ENCODE measurements around the gene RAB31. TPM values are rescaled to one million over a fixed set of nuclear protein-coding genes. Genes with fewer than 3 reads are reported as not detected.

RAB31 gene
- total and polyA plus RNA-seq, 2 experiments from 2014 or later = 8.7 to 27.7 TPM

DNA sequence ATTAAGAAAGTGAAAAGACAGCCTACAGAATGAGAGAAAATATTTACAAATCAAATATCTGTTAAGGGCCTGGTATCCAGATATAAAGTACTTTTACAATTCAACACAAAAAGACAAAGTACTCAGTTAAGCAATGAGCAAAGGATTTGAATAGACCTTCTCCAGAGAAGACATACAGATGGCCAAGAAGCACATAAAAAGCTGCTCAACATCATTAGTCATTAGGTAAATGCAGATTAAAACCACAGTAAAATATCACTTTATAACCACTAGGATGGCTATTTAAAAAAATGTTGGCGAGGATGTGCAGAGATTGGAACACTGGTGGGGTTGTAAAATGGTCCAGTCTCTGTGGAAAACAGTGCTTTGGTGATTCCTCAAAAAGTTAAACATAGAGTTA, 38.9 kb downstream of the RAB31 start:
- no peak overlapping the region for H3K4me3 ChIP-seq
- TF ChIP-seq, protein P1, sequence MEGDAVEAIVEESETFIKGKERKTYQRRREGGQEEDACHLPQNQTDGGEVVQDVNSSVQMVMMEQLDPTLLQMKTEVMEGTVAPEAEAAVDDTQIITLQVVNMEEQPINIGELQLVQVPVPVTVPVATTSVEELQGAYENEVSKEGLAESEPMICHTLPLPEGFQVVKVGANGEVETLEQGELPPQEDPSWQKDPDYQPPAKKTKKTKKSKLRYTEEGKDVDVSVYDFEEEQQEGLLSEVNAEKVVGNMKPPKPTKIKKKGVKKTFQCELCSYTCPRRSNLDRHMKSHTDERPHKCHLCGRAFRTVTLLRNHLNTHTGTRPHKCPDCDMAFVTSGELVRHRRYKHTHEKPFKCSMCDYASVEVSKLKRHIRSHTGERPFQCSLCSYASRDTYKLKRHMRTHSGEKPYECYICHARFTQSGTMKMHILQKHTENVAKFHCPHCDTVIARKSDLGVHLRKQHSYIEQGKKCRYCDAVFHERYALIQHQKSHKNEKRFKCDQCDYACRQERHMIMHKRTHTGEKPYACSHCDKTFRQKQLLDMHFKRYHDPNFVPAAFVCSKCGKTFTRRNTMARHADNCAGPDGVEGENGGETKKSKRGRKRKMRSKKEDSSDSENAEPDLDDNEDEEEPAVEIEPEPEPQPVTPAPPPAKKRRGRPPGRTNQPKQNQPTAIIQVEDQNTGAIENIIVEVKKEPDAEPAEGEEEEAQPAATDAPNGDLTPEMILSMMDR (IDR thresholded peaks at IDR 0.05; ENCODE audit: low read depth, low read length) = no peak
- peaks cover 5% of the 10 kb centered on the region for H3K4me1 ChIP-seq (ENCODE audit: low read depth)
- no peak overlapping the region for H3K27ac ChIP-seq
- H3K36me3 ChIP-seq = no peaks in the 10 kb centered on the region
- H3K27me3 ChIP-seq = no peaks in the 10 kb centered on the region
- H3K9me3 ChIP-seq (ENCODE audit: low read depth) = no peaks in the 10 kb centered on the region
- no peak for DNase-seq (ENCODE audit: low read depth in 1 of 2, low spot score in 1 of 2)

DNA sequence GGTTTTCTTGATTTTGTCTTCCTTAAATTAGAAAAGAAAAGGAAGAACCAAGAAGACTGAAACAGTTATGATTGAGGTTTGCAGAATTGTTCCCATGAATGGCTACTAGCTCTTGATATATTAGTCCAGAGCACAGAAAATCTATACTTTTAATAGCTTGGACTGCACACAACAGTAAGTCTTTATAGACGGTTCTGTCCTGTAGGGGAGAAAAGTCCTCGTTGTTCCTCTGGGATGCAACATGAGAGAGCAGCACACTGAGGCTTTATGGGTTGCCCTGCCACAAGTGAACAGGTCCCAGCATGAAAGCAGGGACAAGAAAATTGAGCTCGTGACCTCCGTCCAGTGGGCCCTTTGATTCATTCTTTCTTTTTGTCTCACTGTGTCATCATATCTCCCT, 41.5 kb downstream of the RAB31 start:
- TF ChIP-seq, protein P1 (IDR thresholded peaks at IDR 0.05; ENCODE audit: low read depth, low read length) = no peak
- H3K4me3 ChIP-seq = no peak overlapping the region
- no peaks in the 10 kb centered on the region for H3K36me3 ChIP-seq
- DNase-seq (ENCODE audit: low read depth in 1 of 2, low spot score in 1 of 2) = no peak
- no peaks in the 10 kb centered on the region for H3K9me3 ChIP-seq (ENCODE audit: low read depth)
- H3K27ac ChIP-seq = no peak overlapping the region
- H3K4me1 ChIP-seq (ENCODE audit: low read depth) = no peaks in the 10 kb centered on the region
- no peaks in the 10 kb centered on the region for H3K27me3 ChIP-seq

DNA sequence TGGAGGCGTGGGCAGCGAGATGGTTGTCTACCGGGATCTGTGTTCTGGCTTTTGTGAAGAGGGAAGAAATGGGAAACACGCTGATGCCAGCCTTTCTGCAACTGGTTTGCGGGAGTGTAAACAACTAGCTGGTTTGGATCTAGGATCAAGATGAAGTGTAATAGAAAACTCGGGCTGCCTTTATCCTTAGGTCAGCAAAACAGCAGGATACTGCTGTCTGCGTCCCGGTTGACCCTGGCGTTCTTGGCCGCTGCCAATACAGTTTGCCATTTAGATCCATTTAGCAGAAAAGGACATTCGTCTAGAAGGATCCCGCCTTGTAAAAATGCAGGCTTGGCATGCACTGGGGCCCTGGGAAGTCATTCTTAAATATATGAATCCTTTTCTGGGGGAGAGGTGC, 42.0 kb downstream of the RAB31 start:
- H3K36me3 ChIP-seq = no peaks in the 10 kb centered on the region
- TF ChIP-seq, protein P1 (IDR thresholded peaks at IDR 0.05; ENCODE audit: low read depth, low read length) = no peak
- no peaks in the 10 kb centered on the region for H3K9me3 ChIP-seq (ENCODE audit: low read depth)
- DNase-seq (ENCODE audit: low read depth in 1 of 2, low spot score in 1 of 2) = no peak
- H3K4me1 ChIP-seq (ENCODE audit: low read depth) = no peaks in the 10 kb centered on the region
- no peaks in the 10 kb centered on the region for H3K27me3 ChIP-seq
- no peak overlapping the region for H3K27ac ChIP-seq
- no peak overlapping the region for H3K4me3 ChIP-seq

DNA sequence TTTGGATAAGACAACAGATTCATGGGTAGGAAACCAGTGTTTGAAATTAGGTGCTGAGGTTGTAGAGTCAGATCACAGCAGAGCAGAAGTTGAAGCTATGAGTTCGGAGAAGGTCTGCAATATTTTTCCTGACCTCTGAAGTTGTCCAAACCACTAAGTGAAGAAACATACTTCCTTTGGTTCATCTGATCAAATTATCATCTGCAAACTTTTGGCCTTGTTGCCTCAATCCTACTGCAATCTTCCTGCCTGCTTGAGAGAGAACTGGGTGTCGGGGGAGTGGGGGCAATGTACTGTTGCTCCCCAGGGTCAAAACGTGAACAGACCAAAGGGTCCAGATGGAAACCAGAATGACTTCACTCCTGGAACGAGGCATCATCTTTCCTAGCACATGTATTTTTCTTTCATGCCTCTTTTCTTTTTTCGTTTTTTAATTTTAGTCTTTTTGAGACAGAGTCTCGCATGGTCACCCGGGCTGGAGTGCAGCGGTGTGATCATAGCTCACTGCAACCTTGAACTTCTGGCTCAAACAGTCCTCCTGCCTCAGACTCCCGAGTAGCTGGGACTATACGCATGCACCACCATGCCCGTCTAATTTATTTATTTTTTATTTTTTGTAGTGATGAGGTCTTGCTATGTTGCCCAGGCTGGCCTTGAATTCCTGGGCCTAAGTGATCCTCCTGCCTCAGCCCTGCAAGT, 42.7 kb downstream of the RAB31 start:
- TF ChIP-seq, protein P1 (IDR thresholded peaks at IDR 0.05; ENCODE audit: low read depth, low read length) = no peak
- Histone ChIP-seq H3K4me1 (ENCODE audit: low read depth) (no peaks in the 10 kb centered on the region), H3K27ac (no peak overlapping the region), H3K27me3 (no peaks in the 10 kb centered on the region), H3K36me3 (no peaks in the 10 kb centered on the region), H3K4me3 (no peak overlapping the region), H3K9me3 (ENCODE audit: low read depth) (no peaks in the 10 kb centered on the region)
- DNase-seq (ENCODE audit: low read depth in 1 of 2, low spot score in 1 of 2) = no peak

DNA sequence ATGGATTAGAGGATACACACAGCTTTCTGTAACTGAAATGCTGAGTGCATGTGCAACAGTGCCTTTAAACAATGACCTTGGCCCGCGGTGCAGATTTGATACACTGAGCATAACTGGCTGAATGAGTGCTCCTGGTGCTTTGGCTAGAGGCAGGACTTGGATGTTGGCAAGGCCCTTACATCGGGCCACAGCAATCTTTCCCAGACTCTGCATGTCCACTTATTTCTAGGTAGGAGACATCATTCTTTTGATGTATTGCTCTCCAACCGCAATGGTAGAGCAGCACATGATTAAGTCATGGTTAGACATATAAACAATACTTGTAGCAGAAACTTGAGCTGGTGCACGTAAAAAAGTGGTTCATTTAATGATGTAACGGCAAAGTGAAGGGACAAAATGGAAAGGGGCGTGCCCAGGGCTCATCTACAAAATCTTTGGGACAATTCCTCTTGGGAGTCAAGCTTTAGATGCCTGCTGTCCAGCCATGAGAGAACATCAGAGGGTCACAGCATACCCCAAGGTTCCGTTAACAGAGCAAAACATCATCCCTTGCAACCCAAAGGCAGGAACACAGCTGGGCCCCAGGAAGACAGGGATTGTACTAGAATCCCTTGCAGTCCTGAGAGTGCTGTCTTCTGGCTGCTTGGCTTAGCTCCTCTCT, 43.4 kb downstream of the RAB31 start:
- H3K4me1 ChIP-seq (ENCODE audit: low read depth) = no peaks in the 10 kb centered on the region
- H3K9me3 ChIP-seq (ENCODE audit: low read depth) = no peaks in the 10 kb centered on the region
- H3K27me3 ChIP-seq = no peaks in the 10 kb centered on the region
- DNase-seq (ENCODE audit: low read depth in 1 of 2, low spot score in 1 of 2) = no peak
- no peak overlapping the region for H3K4me3 ChIP-seq
- no peak overlapping the region for H3K27ac ChIP-seq
- no peaks in the 10 kb centered on the region for H3K36me3 ChIP-seq
- TF ChIP-seq, protein P1 (IDR thresholded peaks at IDR 0.05; ENCODE audit: low read depth, low read length) = no peak
